SU-DHL-6 (cell line): ENCODE results near the gene EDA.

Experiments used
- H2AFZ ChIP-seq: fragments of 200-600 bp; sonication (generic); 2 replicates; pipeline ENCODE4 v1.6.1; 2014; ENCODE audit warnings: low read depth, mild to moderate bottlenecking, moderate library complexity, mixed read lengths, antibody characterized with exemption, low read length; ENCODE audit not compliant: severe bottlenecking
- H3F3A ChIP-seq: fragments of 200-600 bp; shearing (Covaris generic); 2 replicates; pipeline ENCODE4 v1.6.0; 2016; ENCODE audit warnings: antibody characterized with exemption, mild to moderate bottlenecking; ENCODE audit not compliant: insufficient read depth
- H3K27ac ChIP-seq: fragments of 200-600 bp; sonication (generic); 2 replicates; pipeline ENCODE4 v1.5.1; 2016; ENCODE audit warnings: low read depth, mild to moderate bottlenecking, low read length, moderate library complexity, mixed read lengths
- H3K27me3 ChIP-seq: fragments of 200-600 bp; sonication (generic), shearing (Covaris generic); 2 replicates; pipeline ENCODE4 v1.6.0; 2014; ENCODE audit warnings: mild to moderate bottlenecking, low read length
- H3K36me3 ChIP-seq: fragments of 200-600 bp; sonication (generic); 2 replicates; pipeline ENCODE4 v1.6.1; 2014; ENCODE audit warnings: mild to moderate bottlenecking, low read length, mixed read lengths
- H3K4me2 ChIP-seq: fragments of 300-600, 200-600 bp; shearing (Covaris generic), sonication (generic); 2 replicates; pipeline ENCODE4 v1.6.0; 2014; ENCODE audit warnings: low read length, low read depth, mild to moderate bottlenecking; ENCODE audit not compliant: poor library complexity, severe bottlenecking
- H3K4me3 ChIP-seq: fragments of 200-600 bp; sonication (generic); 2 replicates; pipeline ENCODE4 v1.5.1; 2014; ENCODE audit warnings: antibody characterized with exemption, low read length, mild to moderate bottlenecking, mixed read lengths; ENCODE audit not compliant: insufficient read depth, poor library complexity, severe bottlenecking
- H3K79me2 ChIP-seq: fragments of 200-600 bp; sonication (generic); 2 replicates; pipeline ENCODE4 v1.6.1; 2014; ENCODE audit warnings: mild to moderate bottlenecking, low read length, moderate library complexity; ENCODE audit not compliant: insufficient read depth
- H3K9ac ChIP-seq: fragments of 200-600 bp; sonication (generic); 2 replicates; pipeline ENCODE4 v1.7.0; 2014; ENCODE audit warnings: mild to moderate bottlenecking, low read length
- H3K9me2 ChIP-seq: fragments of 200-600 bp; sonication (generic); replicated peaks from 2 replicates; pipeline ENCODE4 v1.6.1; 2014; ENCODE audit warnings: low read length; ENCODE audit not compliant: insufficient read depth
- H3K9me3 ChIP-seq: fragments of 200-600 bp; sonication (generic); 2 replicates; pipeline ENCODE4 v1.6.1; 2014; ENCODE audit warnings: low read length, mixed read lengths; ENCODE audit not compliant: insufficient read depth
- H4K20me1 ChIP-seq: fragments of 200-600 bp; sonication (generic); 2 replicates; pipeline ENCODE4 v1.6.1; 2014; ENCODE audit warnings: low read depth, mild to moderate bottlenecking, antibody characterized with exemption, low read length, moderate library complexity, mixed read lengths
- EZH2phosphoT487 ChIP-seq: fragments of 200-600 bp; sonication (generic), shearing (Covaris generic); conservative IDR thresholded peaks from 2 replicates; pipeline ENCODE4 v1.6.1; 2018; ENCODE audit warnings: mild to moderate bottlenecking, antibody characterized with exemption, low read length, moderate library complexity, mixed read lengths
- TF ChIP-seq, protein P1 (sequence below): fragments of 200-600 bp; sonication (generic); IDR thresholded peaks from one replicate; pipeline ENCODE4 v1.5.1; 2017; ENCODE audit warnings: antibody characterized with exemption, mild to moderate bottlenecking, low read length, moderate library complexity; ENCODE audit not compliant: insufficient read depth, poor library complexity, severe bottlenecking

EDA gene

DNA sequence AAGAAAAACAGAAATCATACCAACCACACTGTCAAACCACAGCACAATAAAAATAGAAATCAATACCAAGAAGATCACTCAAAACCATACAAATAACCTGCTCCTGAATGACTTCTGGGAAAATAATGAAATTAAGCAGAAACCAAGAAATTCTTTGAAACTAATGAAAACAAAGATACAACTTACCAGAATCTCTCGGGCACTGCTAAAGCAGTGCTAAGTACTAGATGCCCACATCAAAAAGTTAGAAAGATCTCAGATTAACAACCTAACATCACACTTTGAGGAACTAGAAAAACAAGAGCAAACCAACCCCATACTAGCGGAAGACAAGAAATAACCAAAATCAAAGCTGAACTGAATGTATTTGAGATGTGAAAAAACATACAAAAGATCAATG, 400.6 kb downstream of the EDA start:
- TF ChIP-seq, protein P1, sequence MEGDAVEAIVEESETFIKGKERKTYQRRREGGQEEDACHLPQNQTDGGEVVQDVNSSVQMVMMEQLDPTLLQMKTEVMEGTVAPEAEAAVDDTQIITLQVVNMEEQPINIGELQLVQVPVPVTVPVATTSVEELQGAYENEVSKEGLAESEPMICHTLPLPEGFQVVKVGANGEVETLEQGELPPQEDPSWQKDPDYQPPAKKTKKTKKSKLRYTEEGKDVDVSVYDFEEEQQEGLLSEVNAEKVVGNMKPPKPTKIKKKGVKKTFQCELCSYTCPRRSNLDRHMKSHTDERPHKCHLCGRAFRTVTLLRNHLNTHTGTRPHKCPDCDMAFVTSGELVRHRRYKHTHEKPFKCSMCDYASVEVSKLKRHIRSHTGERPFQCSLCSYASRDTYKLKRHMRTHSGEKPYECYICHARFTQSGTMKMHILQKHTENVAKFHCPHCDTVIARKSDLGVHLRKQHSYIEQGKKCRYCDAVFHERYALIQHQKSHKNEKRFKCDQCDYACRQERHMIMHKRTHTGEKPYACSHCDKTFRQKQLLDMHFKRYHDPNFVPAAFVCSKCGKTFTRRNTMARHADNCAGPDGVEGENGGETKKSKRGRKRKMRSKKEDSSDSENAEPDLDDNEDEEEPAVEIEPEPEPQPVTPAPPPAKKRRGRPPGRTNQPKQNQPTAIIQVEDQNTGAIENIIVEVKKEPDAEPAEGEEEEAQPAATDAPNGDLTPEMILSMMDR, result no peak
- no peak for TF ChIP-seq EZH2phosphoT487
- H3K9ac ChIP-seq, result no peak overlapping the region
- no peak overlapping the region for H3K4me3 ChIP-seq

DNA sequence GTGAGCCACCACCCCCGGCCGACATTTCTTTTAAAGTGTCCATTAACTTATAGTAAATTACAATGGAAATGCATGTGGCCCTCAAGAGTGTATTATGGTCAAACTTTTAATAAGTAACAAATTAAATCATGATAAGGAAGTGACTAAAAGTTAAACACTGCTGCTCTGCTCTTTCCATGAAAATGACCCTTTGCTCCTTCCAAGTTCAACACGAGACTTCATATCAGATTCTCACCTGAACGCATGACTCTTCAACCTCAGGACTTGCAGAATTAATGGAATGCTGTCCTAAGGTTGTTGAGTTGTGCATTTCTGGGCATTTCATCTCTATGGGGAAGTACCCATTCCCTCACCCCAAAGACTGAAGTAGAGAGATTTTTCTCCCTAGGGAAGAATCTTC, 406.7 kb downstream of the EDA start:
- Histone ChIP-seq H2AFZ (no peak overlapping the region), H3F3A (no peaks in the 10 kb centered on the region), H3K27ac (no peak overlapping the region), H3K4me2 (no peak overlapping the region), H4K20me1 (no peaks in the 10 kb centered on the region), H3K4me3 (no peak overlapping the region), H3K27me3 (no peaks in the 10 kb centered on the region), H3K9me3 (no peaks in the 10 kb centered on the region), H3K79me2 (no peaks in the 10 kb centered on the region), H3K9ac (no peak overlapping the region), H3K9me2 (no peaks in the 10 kb centered on the region), H3K36me3 (no peaks in the 10 kb centered on the region)
- TF ChIP-seq, protein P1, result no peak
- TF ChIP-seq EZH2phosphoT487, result no peak

More for the DNA sequence above, 400.6 kb downstream of the EDA start:
- H3K79me2 ChIP-seq, result no peaks in the 10 kb centered on the region
- H3K36me3 ChIP-seq, result no peaks in the 10 kb centered on the region
- H2AFZ ChIP-seq, result no peak overlapping the region
- no peaks in the 10 kb centered on the region for H3K9me3 ChIP-seq
- H3K4me2 ChIP-seq, result no peak overlapping the region
- no peaks in the 10 kb centered on the region for H3K27me3 ChIP-seq
- no peaks in the 10 kb centered on the region for H3F3A ChIP-seq
- no peaks in the 10 kb centered on the region for H3K9me2 ChIP-seq
- no peak overlapping the region for H3K27ac ChIP-seq
- no peaks in the 10 kb centered on the region for H4K20me1 ChIP-seq

DNA sequence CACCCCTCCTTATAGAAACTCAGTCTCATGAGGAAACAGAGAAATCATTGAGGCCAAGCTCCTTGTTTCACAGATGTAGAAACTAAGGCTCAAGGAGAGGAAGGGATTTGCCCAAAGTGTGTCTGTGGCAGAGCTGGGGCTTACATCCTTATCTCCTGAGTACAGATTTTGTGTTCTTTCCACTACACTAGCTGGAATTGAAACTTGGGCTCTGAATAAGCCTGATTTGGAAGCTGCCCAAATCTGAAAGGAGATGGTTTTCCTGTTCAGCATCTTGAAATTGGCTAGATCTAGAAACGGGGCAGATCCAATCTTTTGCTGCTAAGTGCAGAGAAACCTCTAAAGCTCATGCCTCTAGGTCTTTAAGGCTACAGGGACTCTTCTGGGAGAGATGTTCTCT, 409.6 kb downstream of the EDA start:
- Histone ChIP-seq H2AFZ (no peak overlapping the region), H3K4me2 (no peak overlapping the region)

More for the DNA sequence above, 409.6 kb downstream of the EDA start:
- Histone ChIP-seq H4K20me1 (no peaks in the 10 kb centered on the region), H3K9me2 (no peaks in the 10 kb centered on the region), H3K36me3 (no peaks in the 10 kb centered on the region), H3K27me3 (no peaks in the 10 kb centered on the region), H3F3A (no peaks in the 10 kb centered on the region), H3K79me2 (no peaks in the 10 kb centered on the region), H3K9ac (no peak overlapping the region), H3K4me3 (no peak overlapping the region), H3K27ac (no peak overlapping the region), H3K9me3 (no peaks in the 10 kb centered on the region)
- TF ChIP-seq, protein P1, result no peak
- no peak for TF ChIP-seq EZH2phosphoT487
